Jurkat, Clone E6-1 (cell line): ENCODE results near the gene CAPZA3.
"Not testable (repeated sequence)": the region's sequence is repeated elsewhere in the genome, so short reads cannot be mapped to it uniquely, and the experiment has no call there.

Experiments used
- DNase-seq: peaks from one replicate; pipeline ENCODE4 v3.0.0-alpha.2; 2011; ENCODE audit warnings: low read depth, low spot score
- H3K4me3 ChIP-seq: 2 replicates; pipeline ENCODE4 v1.5.1; 2011; ENCODE audit warnings: mild to moderate bottlenecking, low read length, control low read depth, moderate library complexity

Gene CAPZA3

DNA sequence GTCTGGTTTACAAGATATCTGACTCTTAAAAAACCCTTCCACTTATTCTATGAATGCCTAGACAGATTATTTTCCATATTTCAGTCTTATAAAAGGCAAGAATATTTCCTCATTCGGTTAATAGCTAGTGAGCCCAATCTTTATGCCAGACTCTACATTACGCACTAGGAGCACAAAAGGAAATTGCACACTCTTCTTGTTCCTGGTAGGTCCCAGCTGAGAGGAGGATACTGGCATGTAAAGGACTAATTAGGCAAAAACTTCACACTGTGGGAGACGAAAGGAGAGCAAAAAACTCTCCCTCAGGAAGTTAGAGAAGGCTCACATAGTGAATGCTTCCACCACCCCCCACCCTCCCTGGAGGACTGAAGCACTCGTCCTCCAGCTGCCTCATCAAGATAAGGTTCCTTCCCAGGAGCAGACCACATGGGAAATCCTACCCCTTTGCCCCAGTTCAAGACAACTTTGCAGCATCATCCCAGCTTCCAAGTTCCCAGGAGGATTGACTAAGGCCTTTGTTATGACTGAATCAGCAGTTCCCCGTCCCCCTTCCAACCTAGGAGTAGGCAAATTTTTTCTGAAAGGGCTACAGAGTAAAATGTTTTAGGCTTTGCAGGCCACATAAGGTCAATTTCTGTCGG lies 14.5 kb downstream of the CAPZA3 start:
- no peak overlapping the region for H3K4me3 ChIP-seq
- no peak for DNase-seq

DNA sequence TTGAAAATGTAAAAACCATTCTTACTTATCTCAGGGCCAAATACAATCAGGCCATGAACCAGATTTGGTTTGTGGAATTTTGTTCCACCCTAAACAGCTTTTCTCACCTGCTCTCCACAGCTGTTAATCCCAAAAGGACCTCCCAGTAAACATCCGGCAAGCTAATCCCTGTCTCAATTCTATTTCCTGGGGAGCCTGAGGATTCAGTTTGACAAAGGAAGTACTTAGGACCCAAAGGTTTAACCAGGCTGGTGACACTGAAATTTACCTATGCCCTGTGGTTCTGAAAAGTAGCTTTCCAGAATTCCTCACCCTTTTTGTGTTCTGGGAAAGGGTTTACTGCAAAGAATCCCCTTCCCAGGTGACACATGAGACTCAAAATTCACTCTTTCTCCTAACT lies 15.0 kb downstream of the CAPZA3 start:
- H3K4me3 ChIP-seq: no peak overlapping the region
- DNase-seq: no peak

GRCh38 chr12:18753481-18754123 lies 15.7 kb downstream of the CAPZA3 start:
- no peak overlapping the region for H3K4me3 ChIP-seq
- no peak for DNase-seq

- H3K4me3 ChIP-seq: no peak overlapping the region
- DNase-seq: no peak
These were observed 16.3 kb downstream of the CAPZA3 start for GRCh38 chr12:18754124-18754707.

DNA sequence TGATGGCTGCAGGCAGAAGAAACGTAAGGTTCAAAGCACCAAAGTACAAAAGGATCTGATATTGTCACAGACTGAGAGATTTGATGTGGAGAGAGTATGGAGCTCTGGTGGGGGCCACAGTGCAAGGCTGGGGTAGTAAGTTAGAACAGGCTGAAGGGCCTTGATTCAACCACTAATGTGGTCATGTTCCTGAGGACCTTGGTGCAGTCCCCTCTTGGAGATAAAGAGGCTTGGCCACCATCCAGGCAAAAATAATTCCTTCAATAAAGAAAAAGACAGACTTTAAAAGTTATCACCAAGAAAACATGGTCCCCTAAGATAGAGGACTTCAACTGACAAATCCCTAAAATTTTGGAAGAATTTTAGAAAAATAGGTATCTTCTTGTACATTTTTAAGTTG lies 17.4 kb downstream of the CAPZA3 start:
- DNase-seq: no peak
- no peak overlapping the region for H3K4me3 ChIP-seq

DNA sequence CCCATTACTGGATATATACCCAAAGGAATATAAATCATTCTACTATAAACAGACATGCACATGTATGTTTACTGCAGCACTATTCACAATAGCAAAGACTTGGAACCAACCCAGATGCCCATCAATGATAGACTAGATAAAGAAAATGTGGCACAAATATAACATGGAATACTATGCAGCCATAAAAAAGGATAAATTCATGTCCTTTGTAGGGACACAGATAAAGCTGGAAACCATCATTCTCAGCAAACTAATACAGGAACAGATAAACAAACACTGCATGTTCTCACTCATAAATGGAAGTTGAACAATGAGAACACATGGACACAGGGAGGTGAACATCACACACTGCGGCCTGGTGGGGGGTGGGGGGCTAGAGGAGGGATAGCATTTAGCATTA lies 28.6 kb downstream of the CAPZA3 start:
- DNase-seq, H3K4me3 ChIP-seq: not testable (repeated sequence)

- no peak overlapping the region for H3K4me3 ChIP-seq
- no peak for DNase-seq
These were observed 44.9 kb downstream of the CAPZA3 start for GRCh38 chr12:18782827-18783226.

- H3K4me3 ChIP-seq, DNase-seq: not testable (repeated sequence)
These were observed 47.5 kb downstream of the CAPZA3 start for GRCh38 chr12:18785465-18785864.
